Activated CD4-positive, alpha-beta T cell treated with anti-CD3 and anti-CD28 coated beads for 4 hours (primary cell): ENCODE measurements around the gene MAPK7.
A peak's percentile ranks its signal among the peaks of the same experiment; 100 is the strongest.

Experiments used
- DNase-seq, 2 donors: peaks; one replicate each; pipeline ENCODE4 v3.0.0-alpha.2; 2020

MAPK7 gene

GRCh38 chr17:19402171-19402570 is 23.9 kb downstream of the MAPK7 start:
- DNase-seq: no peak

GRCh38 chr17:19403021-19403420 is 24.7 kb downstream of the MAPK7 start:
- DNase-seq: no peak

- DNase-seq: no peak
These were observed 26.0 kb downstream of the MAPK7 start for GRCh38 chr17:19404264-19404663.

- no peak for DNase-seq
These were observed 26.8 kb downstream of the MAPK7 start for GRCh38 chr17:19405114-19405513.

- DNase-seq: no peak
These were observed 29.5 kb downstream of the MAPK7 start for GRCh38 chr17:19407601-19408345.

GRCh38 chr17:19408346-19408710 is 30.0 kb downstream of the MAPK7 start:
- no peak for DNase-seq

GRCh38 chr17:19409066-19409465 is 30.8 kb downstream of the MAPK7 start:
- no peak for DNase-seq

GRCh38 chr17:19409509-19409908 is 31.2 kb downstream of the MAPK7 start:
- DNase-seq: peak in 1 of 2 donors; percentile 11

GRCh38 chr17:19410091-19410490 is 31.8 kb downstream of the MAPK7 start:
- DNase-seq: no peak

- DNase-seq: no peak
These were observed 32.8 kb downstream of the MAPK7 start, which contains the start of gene RNF112 for GRCh38 chr17:19410875-19411620. Gene RNF112 (plus strand): TSS chr17:19411232. CDS start chr17:19411409, 177 bp downstream.

- DNase-seq: no peak
These were observed 33.3 kb downstream of the MAPK7 start for GRCh38 chr17:19411631-19412030.

- DNase-seq: no peak
These were observed 34.2 kb downstream of the MAPK7 start for GRCh38 chr17:19412510-19412909.

GRCh38 chr17:19412984-19413383 is 34.7 kb downstream of the MAPK7 start:
- no peak for DNase-seq

- DNase-seq: no peak
These were observed 35.5 kb downstream of the MAPK7 start for GRCh38 chr17:19413761-19414160.

GRCh38 chr17:19414396-19415280 is 36.3 kb downstream of the MAPK7 start:
- no peak for DNase-seq

GRCh38 chr17:19415311-19415710 is 37.0 kb downstream of the MAPK7 start:
- no peak for DNase-seq

GRCh38 chr17:19415806-19416775 is 37.8 kb downstream of the MAPK7 start:
- DNase-seq: no peak

GRCh38 chr17:19417611-19418010 is 39.3 kb downstream of the MAPK7 start:
- no peak for DNase-seq

- DNase-seq: no peak
These were observed 40.1 kb downstream of the MAPK7 start for GRCh38 chr17:19418251-19418992.

GRCh38 chr17:19421219-19421618 is 42.9 kb downstream of the MAPK7 start:
- DNase-seq: no peak

GRCh38 chr17:19421926-19422325 is 43.6 kb downstream of the MAPK7 start:
- DNase-seq: no peak
